GM12865 (cell line): Measurements from ENCODE around the gene PID1.

Experiments used
- DNase-seq: peaks from one replicate; pipeline ENCODE4 v3.0.0; 2010; ENCODE audit warnings: low read depth
- H3K4me3 ChIP-seq: 2 replicates; pipeline ENCODE4 v1.5.1; 2011; ENCODE audit warnings: mild to moderate bottlenecking, low read depth, low read length, control low read depth
- TF ChIP-seq, protein P1 (sequence below): IDR thresholded peaks from 2 replicates; pipeline ENCODE4 v1.5.1; 2011; ENCODE audit warnings: low read length, control low read depth, low read depth, inconsistent platforms; ENCODE audit not compliant: insufficient read depth; ENCODE audit errors: missing control alignments

Gene PID1

DNA sequence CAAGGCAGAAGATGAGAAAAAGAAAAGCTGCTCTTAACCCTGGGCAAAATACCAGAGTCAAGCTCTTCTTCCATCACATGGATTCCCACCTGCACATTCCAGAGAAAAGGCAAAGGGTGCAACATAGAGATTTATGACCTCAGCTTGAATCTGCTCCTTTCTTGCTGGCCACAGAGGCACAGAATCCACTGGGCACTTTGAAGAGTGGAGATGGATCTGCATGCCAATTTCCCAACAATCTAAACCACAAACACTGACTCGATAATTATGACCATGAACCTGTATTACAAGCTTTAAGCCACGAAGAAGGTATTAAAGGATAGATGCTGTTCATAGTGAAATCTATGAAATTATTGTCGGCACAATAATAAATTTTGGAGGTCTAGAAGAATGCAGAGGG, 237.3 kb downstream of the PID1 start:
- TF ChIP-seq, protein P1, sequence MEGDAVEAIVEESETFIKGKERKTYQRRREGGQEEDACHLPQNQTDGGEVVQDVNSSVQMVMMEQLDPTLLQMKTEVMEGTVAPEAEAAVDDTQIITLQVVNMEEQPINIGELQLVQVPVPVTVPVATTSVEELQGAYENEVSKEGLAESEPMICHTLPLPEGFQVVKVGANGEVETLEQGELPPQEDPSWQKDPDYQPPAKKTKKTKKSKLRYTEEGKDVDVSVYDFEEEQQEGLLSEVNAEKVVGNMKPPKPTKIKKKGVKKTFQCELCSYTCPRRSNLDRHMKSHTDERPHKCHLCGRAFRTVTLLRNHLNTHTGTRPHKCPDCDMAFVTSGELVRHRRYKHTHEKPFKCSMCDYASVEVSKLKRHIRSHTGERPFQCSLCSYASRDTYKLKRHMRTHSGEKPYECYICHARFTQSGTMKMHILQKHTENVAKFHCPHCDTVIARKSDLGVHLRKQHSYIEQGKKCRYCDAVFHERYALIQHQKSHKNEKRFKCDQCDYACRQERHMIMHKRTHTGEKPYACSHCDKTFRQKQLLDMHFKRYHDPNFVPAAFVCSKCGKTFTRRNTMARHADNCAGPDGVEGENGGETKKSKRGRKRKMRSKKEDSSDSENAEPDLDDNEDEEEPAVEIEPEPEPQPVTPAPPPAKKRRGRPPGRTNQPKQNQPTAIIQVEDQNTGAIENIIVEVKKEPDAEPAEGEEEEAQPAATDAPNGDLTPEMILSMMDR = no peak
- no peak overlapping the region for H3K4me3 ChIP-seq
- DNase-seq = no peak

DNA sequence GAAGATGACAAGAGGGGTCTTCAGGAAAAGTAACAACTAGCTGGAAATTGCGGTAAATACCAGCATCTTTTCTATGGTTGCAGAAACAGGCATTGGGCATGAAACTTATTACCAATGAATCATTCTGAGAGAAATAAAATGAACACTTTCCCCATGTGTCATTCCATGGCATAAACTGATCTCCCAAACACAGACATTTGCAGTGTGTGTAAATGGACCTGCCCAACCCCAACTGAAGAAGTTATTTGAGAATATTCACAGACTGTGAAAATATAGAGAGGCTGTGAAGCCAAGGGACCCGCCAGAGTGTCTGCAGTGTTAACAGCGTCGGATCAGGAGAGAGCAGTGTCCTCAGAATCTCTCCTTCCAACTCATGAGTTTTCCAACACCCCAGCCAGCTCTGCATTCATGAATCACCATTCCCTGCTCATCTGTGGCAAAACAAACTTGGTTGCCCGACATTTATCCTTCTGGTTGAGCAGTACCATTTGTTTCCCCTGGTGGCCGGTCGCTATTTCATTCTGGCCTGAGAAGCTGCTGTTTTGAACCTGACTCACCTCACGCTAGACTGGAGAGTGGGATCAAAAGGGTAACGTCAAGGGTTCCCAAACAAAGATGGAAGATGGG, 238.4 kb downstream of the PID1 start:
- DNase-seq = no peak
- TF ChIP-seq, protein P1 = no peak
- H3K4me3 ChIP-seq = no peak overlapping the region

DNA sequence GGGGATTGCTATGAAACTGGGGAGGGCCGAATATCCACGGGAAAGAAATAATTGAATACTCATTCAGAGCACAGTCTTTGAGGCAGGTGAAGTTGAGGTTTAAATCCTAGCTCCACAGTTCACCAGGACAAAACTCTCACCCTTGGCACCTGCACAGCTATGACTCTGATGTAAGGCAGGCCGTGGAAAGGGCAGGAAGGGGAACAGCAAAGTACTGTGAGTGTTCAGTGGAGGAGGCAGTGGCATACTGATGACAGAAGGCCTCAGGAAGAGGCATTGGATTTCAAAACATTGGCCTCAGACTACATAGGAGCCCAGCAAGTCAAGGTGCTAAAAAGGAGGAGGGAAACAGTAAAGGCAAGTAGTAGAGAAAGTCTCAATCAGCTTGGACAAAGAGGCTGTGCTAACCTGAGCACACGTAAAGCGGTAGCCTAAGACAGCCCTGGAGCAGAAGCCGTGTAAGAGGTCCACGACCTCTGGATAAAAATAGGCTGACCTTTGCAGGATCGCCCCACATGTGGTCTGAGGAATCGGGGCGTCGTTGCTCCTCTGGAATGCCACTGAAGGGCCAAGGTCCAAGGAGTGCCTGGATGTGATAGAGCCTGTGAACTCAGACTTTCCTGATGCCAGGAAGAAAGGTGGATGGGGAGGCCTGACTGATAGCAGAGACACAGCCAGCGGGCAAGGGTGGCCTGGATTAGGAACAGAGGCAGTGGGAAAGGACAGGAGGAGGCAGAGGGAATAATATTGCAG, 243.6 kb downstream of the PID1 start:
- DNase-seq = no peak
- TF ChIP-seq, protein P1 = no peak
- H3K4me3 ChIP-seq = no peak overlapping the region

DNA sequence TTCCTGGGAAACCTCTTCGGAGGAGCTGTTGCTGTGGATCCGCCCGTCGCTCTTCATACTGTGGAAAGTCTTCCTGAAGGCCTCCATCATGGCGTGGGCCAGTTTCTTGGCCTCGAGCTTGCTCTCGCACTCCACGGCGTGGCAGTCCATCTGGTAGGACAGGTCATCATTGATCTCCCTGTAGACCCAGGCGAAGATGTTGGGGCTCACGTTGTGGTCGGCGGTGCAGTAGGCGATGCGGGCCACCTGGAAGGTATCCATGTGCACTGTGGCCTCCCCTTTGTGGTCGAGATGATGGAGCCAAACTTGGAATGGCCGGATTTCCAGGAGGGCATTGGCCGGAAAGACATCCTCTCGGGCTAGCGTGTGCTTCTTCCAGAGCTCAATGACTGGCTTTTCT, 245.4 kb downstream of the PID1 start:
- no peak overlapping the region for H3K4me3 ChIP-seq
- TF ChIP-seq, protein P1 = no peak
- DNase-seq = no peak

DNA sequence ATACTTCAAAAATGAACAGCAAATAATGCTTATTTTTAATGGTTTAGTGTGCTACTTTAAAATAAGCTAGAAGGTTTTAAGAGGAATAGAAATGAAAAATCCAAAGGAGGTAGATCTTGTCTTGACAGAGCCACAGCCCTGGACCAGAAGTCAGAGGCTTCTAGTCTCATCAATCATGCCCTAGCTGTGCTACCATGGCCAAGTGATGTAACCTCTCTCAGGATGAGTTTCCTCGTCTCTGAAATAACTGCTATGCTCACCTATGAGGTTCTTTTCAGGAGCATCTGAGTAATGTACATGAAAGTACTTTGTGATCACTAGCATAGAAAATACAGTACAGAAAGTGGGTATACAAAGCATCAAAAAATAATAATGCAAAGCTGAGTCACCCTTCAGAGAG, 248.4 kb downstream of the PID1 start:
- TF ChIP-seq, protein P1 = no peak
- DNase-seq = no peak
- no peak overlapping the region for H3K4me3 ChIP-seq

DNA sequence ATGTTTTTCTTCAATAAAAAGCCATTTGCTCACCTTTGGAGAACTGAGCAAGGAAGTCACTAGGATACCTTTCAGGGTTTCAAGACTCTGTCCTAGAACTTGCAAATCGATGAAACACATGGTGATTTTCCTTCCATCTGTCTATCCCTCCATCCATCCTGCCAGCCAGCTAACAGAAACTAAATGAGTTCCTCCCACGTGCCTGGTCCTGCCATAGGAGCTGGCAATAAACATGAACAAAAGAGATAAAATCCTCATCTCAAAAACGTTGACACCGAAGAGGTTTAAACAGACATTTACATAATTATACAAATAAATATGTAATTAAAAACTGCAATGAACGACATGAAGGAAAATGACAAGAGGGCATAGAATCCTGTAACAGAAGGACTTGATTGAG, 249.0 kb downstream of the PID1 start:
- H3K4me3 ChIP-seq = no peak overlapping the region
- TF ChIP-seq, protein P1 = no peak
- DNase-seq = no peak
